Measurements from ENCODE around the gene RNASE11.
"Not testable (repeated sequence)": the region's sequence is repeated elsewhere in the genome, so short reads cannot be mapped to it uniquely, and the experiment has no call there.

Gene RNASE11

DNA sequence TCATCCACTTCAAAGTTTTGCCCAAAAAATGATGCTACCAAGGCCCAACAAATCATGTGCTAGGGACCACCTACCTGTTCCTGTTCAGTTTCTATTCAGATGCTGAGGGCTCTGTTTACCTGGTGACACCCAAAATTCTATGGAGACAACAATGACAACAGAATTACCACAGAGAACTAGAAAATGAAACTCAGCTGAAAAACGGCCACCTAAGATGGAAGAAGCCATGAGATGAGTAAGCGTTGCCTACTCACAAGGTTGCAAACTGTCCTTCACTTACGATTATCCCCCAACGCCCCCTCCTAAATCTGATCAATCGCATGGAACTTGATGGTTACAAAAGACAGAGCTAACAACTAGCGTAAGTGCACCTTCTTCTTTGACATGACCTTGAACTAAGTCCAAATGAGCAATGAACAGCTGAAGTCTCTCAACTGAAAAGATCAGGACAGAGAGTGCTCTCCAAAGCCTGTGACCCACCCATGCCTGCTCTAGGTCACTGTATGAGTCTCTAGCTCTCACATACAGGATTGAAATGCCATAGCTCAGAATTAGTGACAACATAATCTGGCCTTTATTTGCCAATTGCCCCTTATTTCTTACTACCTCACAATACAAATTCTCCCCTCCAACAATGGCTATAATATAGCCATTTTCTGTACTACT is at the start of gene RNASE11:
Gene RNASE11, minus strand, starts transcription at position 513 of the 666 bp plus-strand sequence.
- no peak for DNase-seq (ENCODE audit: low read depth in 2 of 2)

DNA sequence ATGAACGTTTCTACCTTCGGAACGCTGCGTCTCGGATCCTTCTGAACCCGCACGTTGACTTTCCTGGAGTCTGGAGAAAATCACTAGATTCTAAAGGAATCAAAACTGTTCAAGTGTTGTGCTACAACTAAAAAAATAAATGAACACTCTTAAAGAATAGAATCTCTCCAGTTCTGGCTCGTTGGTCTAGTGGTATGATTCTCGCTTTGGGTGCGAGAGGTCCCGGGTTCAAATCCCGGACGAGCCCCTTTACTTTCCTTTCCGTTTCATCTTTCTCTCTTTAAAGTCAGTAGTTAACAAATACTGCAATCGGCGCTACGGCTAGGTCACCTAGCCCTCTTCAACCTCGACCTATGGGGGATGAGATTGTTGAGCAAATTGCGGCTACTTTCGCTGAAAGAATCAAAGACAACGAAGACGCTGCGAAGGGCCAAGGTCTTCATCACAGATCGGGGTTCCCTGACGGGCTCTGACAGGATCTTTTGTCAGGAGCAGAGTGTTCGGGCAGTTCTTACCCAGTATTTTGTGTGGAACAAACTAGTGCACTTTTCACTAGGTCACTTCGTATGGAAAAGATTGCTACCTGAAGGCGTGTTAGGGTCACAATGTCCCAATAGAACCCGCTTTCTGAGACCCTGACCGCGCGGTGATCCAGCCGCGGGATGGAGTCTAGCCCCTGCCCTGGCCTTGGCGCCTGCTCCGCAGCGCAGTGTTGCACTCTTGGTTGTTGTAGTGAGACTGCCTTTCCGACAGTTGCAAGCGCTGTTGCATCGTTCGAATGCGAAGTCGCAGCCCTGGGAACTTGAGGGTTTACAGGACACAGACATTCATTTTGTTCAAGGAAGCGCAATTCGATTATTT is 45.3 kb upstream of the RNASE11 start:
- DNase-seq (ENCODE audit: low read depth in 2 of 2), result peak in 1 of 2 experiments; percentile 48

GRCh38 chr14:20632448-20632830 is 44.6 kb upstream of the RNASE11 start:
- no peak for DNase-seq (ENCODE audit: low read depth in 2 of 2)

- DNase-seq (ENCODE audit: low read depth in 2 of 2), result no peak
Observed at GRCh38 chr14:20631880-20632389, 44.1 kb upstream of the RNASE11 start.

DNA sequence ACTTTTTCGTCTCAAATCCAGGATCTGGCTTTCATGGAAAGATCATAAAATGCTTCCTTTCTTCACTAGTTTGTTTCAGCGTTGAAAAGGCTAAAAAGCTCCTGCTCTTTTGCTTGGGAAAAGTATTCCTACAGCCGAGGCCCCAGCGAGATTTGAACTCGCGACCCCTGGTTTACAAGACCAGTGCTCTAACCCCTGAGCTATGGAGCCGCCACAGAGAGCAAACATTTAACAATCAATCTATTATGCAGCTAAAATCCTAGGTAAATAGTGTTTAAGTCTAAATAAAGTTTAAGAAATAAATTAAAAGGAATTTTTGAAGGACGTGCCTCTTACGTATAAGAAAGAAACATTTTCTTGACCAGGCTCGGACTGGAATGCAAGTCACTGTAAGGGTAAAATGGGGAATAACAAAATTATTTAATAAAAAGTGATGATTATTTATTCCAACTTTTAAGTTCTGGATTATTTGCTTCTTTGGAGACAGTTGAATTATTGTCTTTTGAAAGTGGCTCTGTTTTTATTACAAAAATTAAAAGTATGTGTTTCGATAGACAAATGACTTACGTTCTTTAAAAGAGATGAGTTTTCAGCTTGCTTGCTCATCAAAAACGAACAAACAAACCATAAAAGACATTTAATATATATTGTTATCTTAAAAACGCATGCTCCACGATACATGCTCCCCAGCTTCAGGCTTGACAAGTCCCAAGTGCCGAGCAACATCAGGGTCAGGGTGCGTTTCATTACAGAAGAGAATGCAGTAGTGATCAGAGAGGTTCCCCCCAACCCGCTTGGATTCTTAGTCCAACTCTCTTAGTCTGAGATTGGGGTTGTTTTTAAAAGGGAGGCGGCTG is 43.5 kb upstream of the RNASE11 start:
- DNase-seq (ENCODE audit: low read depth in 2 of 2), result peak in 1 of 2 experiments; percentile 26

DNA sequence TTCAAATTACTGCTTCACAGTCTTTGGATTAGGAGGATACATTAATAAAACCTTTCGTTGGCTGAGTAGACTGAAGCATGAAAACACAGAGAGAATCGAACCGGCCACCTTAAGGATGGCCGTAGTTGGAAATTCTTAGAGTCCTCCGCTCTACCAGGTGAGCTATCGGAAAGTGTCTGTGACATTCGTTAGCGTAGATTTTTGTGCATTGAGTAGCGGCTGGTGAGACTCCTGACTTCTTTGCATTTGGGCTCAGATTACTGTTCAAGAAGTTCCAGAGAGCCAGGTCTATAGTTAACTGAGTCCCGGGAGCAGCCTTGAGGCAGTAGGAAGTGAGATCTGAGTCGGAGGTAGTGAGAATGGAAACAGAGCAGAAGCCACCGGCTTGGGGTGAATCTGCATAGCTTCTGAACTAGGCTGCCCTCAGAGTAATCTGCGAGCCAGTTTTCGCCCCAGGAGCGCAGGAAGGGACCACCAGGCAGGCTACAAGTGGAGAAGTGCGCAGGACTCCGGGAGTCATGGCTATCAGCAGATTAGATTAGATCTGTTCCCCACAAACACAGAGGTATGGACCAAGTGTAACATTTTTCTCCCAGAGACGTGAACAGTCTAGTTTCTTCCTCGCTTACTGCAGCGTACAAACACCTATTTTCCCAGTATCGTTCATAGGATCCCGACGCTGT is 42.7 kb upstream of the RNASE11 start:
- no peak for DNase-seq (ENCODE audit: low read depth in 2 of 2)

DNA sequence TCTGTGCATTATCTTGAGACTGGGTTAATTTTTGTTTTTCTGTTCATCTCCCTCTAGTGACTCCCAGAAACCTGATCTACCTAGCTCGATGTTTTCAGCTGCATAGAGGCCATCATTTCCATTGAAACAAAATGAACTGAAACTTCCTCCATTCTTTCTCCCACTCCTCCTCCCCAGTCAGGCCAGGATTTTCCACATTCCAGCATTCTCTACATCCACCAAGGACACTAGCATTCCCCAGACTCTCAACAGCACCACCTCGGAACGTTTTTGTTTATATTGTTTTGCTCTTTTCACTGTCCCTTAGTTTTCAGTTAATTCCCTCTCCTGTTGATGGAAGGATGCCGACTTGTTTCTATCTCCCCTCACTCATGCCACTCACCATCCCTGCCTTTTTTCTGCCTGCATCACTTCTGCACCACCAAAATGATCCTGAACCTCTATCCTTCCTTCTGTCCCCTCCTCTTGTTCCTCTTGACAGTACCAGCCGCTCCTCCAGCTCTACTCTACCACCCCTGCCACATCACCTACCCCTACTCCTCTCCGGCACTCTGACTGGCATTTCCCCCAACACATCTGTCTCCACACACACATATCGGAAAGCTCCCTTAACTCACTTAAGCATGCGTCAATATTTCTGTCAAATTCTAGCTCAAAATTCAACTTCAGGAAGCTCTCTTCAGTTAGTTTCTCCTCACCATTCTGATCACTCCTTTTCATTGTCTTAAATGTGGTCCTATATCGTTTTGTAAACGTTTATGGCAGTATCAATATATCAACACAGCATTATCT is 40.5 kb upstream of the RNASE11 start:
- no peak for DNase-seq (ENCODE audit: low read depth in 2 of 2)

DNA sequence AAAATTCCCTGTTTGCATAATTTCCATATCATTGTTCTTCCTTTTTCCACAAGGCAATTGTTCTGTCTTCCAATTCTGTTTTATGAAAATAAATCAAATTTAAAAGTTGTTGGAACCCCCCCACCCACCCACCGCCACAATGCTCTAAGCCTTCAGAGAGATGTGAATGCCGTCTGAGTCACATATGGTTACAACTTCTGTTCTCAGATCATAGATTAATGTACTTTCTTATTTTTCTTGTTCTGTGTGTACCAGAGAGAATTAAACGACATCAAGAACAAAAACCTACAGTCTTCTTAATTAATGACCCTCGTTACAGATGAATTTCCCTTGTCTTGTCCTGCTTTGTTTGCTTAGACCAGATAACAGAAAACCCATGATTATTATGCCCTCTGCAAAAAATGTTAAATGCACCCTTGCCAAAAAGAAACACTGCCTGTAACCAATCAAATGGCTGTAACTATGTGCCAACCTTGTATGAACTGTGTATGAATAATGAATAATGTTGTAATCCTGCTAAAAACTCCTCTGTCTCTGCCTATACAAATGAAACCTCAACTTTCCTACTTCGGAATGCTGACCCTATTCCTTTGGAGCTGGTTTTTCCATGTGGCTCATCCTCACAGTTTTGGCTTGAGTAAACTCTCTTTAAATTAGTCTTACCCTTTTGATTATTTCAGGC is 39.7 kb upstream of the RNASE11 start:
- no peak for DNase-seq (ENCODE audit: low read depth in 2 of 2)

DNA sequence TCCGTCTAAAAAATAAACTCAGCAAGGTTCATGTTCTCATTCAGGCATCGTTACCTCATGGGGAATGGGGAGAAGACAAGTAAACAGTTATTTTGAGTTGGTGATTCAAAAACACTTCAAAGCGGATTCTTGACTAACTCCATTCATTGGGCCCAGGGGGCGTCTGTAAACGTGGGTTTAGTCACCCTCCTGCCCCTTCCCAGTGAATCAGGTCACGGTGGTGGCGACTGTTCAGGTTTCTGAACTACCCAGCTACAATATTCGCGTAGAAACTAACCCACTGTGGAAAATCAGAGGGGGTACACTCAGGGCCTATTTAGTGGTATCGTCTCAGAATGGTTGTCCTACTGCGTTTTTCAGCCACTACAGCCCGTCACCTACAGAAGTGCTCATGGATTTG is 38.5 kb upstream of the RNASE11 start:
- no peak for DNase-seq (ENCODE audit: low read depth in 2 of 2)

- no peak for DNase-seq (ENCODE audit: low read depth in 2 of 2)
Observed at GRCh38 chr14:20624495-20625070, 36.8 kb upstream of the RNASE11 start.

- no peak for DNase-seq (ENCODE audit: low read depth in 2 of 2)
Observed at GRCh38 chr14:20623798-20624197, 36.0 kb upstream of the RNASE11 start.

DNA sequence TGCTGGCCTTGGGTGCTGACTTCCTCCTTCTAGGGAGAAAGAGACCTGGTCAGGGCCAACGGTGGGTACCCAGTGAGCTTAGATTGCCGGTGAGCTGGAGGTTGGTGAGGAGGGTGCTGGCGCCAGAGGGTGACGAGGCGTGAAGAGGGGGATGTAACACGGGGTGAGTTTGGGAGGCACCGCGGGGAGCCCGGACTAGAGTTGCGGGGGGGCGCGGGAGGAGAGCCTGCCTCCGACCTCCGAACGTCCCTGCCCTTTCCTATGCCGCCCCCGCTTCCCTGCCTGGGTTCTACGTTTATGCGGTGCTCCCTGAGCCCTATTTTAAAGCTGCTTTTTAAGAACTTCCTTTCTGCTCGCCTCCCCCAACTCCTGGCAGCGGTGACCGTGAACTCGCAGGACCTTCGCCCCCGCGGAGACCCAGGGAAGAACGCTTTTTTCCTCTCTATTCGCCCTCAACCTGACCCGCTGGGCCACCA is 35.1 kb upstream of the RNASE11 start:
- no peak for DNase-seq (ENCODE audit: low read depth in 2 of 2)

- no peak for DNase-seq (ENCODE audit: low read depth in 2 of 2)
Observed at GRCh38 chr14:20620798-20621478, 33.1 kb upstream of the RNASE11 start.

- not testable (repeated sequence) for DNase-seq (ENCODE audit: low read depth in 2 of 2)
Observed at GRCh38 chr14:20619688-20620087, 31.9 kb upstream of the RNASE11 start.

GRCh38 chr14:20618271-20618749 is 30.5 kb upstream of the RNASE11 start:
- DNase-seq (ENCODE audit: low read depth in 2 of 2), result no peak

GRCh38 chr14:20617138-20618003 is 29.6 kb upstream of the RNASE11 start:
- no peak for DNase-seq (ENCODE audit: low read depth in 2 of 2)

DNA sequence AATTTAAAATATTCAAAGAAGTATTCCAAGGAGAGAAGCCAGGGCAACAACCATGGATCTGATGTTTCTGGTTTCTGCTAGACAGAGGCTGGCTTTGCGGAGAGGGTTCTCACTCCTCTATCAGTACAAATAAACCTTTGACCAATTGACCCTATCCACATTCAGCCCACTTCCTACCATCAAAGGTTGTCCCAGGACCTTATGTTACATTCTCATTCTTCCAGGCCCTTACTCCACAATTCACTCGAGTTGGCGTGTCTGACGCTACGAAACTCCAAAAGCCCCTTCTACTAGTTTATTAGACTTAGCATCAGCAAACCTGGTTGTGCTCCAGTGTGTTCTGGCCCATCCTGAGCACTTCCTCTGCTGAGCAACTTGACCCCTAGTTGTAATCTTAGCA is 28.2 kb upstream of the RNASE11 start:
- DNase-seq (ENCODE audit: low read depth in 2 of 2), result no peak

Measured in fibroblast of skin of left biceps (primary cell).